GM12872 (cell line): ENCODE results near the gene TPH2.

ENCODE experiments used
- TF ChIP-seq, protein P1 (sequence below): IDR thresholded peaks from 3 replicates; pipeline ENCODE4 v1.5.1; 2011; ENCODE audit warnings: low read depth, mild to moderate bottlenecking, low read length, moderate library complexity; ENCODE audit not compliant: insufficient read depth

Gene TPH2

DNA sequence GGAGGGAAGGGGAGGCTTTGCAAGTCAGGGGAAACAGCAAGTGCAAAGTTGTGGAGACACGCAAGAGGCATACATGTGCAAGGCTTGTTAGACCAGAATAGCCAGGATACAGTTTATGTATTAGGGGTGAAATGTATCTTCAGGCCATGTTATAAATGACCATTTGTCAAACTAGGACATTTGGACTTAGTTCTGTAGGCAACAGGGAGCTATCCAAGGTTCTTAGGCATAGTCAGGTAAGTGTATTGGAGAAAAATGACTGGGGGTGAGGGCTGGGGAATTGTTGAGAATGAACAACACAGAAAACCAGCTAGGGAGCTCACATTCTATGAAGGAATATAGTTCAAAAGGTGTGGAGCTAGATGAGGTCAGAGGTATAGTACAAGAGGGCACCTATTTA lies 42.5 kb downstream of the TPH2 start:
- TF ChIP-seq, protein P1, sequence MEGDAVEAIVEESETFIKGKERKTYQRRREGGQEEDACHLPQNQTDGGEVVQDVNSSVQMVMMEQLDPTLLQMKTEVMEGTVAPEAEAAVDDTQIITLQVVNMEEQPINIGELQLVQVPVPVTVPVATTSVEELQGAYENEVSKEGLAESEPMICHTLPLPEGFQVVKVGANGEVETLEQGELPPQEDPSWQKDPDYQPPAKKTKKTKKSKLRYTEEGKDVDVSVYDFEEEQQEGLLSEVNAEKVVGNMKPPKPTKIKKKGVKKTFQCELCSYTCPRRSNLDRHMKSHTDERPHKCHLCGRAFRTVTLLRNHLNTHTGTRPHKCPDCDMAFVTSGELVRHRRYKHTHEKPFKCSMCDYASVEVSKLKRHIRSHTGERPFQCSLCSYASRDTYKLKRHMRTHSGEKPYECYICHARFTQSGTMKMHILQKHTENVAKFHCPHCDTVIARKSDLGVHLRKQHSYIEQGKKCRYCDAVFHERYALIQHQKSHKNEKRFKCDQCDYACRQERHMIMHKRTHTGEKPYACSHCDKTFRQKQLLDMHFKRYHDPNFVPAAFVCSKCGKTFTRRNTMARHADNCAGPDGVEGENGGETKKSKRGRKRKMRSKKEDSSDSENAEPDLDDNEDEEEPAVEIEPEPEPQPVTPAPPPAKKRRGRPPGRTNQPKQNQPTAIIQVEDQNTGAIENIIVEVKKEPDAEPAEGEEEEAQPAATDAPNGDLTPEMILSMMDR, result no peak

DNA sequence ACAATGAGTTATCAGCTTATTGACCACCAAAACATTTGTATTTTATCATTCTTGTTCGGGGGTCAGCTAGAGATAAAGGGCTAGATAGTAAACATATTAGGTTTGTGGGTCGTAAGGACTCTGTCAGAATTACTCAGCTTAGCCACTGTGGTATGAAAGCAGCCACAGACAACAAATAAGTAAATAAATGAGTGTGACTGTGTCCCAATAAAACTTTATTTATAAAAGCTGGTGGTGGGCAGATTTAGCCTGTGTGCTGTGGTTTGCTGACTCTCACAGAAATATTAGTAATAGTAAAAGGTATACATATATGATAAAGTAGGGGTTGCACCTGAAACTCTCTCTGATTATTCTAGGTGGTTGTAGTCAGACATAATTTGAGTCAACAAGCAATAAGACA lies 56.1 kb downstream of the TPH2 start:
- TF ChIP-seq, protein P1, result no peak

DNA sequence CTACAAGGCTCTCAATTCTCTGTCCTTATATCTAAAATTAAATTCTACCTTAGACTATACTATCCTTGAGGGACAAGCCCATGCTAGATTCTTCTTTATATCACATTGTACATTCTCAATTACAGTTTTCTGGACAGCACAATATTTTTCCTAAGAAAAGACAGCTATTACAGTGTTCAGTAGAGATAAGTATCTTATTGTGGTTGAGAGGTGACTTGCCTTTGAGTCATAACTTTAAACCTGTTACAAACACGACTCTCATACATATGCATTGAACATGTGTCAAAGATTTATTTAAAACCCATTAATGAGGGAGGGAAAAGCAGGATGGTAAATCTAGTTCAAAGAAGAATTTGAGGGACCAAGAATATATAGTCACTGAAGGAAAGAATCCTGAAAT lies 61.1 kb downstream of the TPH2 start:
- TF ChIP-seq, protein P1, result no peak

DNA sequence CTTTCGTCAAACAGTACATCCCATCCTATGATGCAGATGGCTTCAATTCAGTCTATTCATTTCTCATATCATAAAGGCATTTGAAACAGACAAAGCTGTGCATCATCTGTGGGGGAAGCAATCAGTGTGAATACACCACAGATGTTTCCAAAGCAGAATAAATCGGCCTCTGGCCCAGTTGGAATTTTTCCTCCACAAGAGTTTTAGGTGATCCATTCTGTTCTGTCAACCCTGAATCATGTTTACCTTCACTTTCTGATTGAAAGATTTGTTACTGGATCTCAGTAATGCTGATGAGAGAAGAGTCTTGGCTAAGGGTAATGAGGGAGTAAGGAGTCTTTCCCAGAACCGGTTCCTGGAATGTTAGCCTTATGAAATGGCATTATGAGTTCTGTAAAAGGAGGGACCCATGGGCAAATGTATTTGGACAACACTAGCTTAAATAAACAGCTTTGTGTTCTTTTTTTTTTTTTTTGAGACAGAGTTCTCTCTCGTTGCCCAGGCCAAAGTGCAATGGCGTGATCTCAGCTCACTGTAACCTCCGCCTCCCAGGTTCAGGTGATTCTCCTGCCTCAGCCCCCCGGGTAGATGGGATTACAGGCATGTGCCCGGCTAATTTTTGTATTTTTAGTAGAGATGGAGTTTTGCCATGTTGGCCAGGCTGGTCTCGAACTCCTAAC lies 62.5 kb downstream of the TPH2 start:
- TF ChIP-seq, protein P1, result no peak

DNA sequence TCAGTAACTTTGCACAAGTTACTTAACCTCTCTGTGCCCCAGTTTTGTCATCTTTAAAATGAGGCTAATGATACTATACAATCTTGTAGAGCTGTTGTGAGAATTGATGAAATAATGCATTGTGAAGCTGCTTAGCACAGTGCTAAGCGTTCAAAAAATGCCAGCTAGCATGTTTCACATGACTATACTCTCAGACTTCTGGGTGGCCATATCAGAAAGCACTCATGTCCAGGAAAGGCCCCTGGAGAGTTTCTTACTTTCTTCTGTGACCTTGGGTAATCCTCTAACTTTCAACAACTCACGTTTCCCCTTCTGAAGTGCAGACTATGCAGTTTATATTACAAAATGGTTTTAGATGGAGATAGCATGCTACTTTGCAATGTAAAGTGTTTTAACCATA lies 68.1 kb downstream of the TPH2 start:
- TF ChIP-seq, protein P1, result no peak

DNA sequence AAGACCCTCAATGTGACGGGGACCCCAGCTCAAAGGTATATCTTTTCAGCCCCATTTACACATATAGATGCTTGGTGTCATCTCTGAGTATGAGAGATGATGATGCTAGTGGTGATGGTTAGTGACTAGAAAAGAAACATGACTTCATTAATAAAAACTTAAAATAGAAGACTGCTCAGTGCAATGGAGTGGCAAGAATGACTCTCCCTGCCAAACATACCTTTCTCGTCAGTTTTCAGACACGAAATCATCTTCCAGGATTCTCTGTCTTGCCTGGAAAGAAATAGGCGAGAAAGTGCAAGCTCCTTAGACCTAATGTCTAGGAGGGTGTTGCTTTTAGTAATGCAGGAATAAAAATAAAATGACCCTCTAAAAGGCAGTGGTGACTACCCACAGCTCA lies 71.7 kb downstream of the TPH2 start:
- TF ChIP-seq, protein P1, result no peak

DNA sequence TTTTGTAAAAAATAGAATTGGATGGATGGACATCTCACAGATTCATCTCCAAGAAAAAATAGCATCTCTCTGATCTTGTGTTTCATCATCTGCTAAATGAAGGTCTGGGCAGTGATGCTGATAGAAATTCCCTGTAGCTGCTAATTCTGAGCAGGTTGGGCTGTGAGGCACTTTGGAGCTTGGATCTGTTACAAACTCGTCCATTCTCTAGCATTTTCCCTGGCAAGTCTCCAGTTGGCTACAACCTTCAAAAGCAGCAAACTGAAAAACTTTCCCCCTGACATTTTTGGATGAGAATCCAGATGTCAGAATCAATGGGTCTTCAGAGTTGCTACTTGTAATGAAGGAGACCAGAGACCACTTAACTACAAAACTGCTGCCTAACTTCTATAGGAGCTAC lies 72.7 kb downstream of the TPH2 start:
- TF ChIP-seq, protein P1, result no peak
